NCI-H69 (cell line): ENCODE results near the gene AGGF1.
"Not testable (repeated sequence)": the region's sequence is repeated elsewhere in the genome, so short reads cannot be mapped to it uniquely, and the experiment has no call there.

Experiments
- DNase-seq: peaks from one replicate; lab custom pipeline; 2025; lab: John Stamatoyannopoulos, UW

The AGGF1 gene

DNA sequence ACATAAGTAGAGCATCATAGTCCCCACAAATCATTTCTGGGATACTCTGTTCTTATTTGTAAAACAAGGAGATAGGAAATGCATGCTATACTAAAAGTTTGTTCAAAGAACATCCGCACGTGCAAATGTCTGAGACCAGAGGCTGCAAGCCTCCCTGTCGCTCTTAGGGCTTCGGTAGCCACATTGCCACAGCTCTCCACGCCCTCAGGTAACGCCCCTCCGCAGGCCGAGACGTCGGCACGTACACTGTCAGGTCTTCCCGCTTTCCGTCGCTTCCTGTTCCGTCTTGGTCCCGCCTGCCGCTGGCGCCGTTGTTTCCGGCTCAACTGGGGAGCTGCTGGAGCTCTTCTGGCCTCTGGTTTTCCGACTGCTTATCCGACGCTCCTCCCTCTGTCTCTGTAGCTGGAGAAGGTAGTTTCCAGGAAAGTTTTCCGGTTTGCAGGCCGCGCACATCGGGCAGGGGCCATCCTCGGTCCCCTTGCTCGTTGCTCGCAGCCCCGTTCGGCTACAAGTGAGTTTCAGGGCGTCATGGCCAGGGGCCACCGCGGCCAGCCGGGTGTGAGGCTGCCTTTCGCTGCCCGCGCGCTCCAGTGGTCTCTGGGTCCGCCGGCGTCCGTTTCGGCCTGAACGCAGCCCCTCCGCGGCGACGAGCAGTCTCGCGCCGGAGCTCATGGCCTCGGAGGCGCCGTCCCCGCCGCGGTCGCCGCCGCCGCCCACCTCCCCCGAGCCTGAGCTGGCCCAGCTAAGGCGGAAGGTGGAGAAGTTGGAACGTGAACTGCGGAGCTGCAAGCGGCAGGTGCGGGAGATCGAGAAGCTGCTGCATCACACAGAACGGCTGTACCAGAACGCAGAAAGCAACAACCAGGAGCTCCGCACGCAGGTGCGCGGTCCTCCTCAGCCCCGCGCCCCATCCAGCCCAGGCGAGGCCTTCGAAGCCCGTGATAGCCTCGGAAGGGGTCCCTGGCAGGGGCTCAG, at the start of gene AGGF1:
TSS of gene AGGF1 (plus strand) at position 308 of the 975 bp plus-strand sequence. CDS start at position 671, 363 bp downstream.
- DNase-seq = peak; percentile 98

- DNase-seq = no peak
Observed at GRCh38 chr5:76980518-76981144, 49.6 kb upstream of the AGGF1 start.

GRCh38 chr5:76982450-76982849, 47.8 kb upstream of the AGGF1 start:
- no peak for DNase-seq

GRCh38 chr5:76983468-76983867, 46.7 kb upstream of the AGGF1 start:
- no peak for DNase-seq

DNA sequence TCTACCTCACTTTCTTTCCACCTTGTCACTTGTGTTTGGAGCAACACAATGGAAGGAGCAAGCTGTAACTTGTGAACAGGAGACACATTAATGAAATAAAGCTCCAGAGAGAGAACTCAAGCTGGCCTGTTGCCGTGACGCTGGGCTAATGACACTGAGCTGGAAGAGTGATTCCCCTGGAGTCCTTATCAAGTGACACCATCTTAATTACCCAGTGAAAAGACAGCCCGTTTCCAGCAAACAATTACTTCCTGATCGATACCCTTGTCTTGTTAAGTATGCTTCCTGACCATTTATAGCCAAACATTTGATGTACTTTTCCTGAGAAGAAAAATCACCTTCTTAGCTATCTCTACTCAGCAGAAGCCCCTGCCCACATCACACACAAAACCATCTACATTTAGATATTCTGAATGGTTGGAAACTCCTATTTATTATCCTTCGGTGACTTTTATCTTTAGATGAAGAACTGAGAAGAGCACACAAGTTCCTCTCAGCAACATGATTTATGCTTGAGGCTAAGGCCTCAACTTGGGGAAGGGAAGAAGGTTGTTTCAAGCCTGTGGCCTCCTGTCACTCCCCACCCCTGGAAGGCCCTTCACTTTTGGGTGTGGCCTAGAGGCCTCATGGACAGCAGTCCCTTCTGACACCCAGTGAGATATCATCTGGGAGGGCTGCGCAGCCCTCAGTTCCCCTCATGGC, 43.2 kb upstream of the AGGF1 start:
- DNase-seq = peak; percentile 56

DNA sequence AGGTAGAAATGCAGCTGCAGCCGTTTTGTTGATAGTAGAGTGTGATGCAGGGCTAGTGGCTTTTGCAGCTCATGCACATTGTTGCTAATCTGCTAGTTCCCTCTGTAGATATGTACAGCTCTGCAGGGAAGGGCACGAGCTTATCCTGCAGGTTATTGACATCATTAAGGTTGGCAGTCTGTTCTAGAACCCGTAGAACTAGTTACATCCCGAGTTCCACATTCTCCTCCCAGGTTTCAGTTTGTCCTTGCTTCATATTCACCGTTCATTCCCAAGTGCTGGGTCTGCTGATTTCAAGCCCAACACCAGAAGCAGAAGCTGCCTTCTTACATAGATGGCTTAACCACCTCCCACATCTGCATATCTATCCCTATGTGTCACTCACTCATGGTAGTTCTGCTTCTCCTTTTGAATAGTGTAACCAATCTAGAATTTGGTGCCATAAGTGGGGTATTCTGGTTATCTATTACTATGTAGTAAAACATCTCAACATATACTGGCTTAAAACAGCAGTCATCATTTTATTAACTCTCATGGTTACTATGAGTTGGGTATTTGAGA, 39.2 kb upstream of the AGGF1 start:
- no peak for DNase-seq

GRCh38 chr5:76993436-76993835, 36.8 kb upstream of the AGGF1 start:
- DNase-seq = not testable (repeated sequence)

DNA sequence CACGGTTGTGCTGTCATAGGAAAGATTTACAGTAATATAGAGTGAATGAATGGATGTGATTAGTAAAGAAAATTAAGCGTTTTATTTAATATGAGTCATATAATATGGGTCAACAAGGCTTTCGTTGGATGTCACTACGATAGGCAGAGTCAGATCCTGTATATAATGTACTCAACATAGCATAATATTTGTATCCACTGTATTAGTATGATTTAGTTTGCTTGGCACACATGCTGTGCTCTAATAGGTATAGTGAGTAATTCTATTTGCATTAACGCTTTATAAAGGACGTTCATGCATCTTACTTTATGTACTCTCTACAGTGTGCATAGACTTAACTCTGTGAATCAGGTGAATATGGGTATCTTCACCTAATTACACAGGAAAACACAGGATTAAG, 35.9 kb upstream of the AGGF1 start:
- DNase-seq = no peak

- not testable (repeated sequence) for DNase-seq
Observed at GRCh38 chr5:76998251-76998650, 32.0 kb upstream of the AGGF1 start.

GRCh38 chr5:76999451-76999850, 30.8 kb upstream of the AGGF1 start:
- DNase-seq = no peak

DNA sequence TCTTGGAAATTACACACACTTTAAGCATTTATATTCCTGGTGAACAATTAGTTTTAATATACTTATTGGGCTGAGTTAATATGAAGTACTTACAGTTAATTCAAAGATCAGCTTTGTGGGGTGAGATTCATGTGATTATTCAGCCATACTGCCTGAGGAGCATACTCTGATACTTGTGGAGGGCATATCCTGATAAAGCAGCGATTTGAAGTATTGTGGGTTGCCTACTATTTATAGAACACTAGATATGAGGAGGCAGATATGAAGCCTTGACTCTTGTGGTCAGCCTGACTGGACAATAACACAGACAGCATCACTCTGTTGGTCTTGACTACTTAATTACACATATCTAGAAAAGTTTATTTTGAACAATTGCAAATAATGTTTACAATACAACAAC, 27.0 kb upstream of the AGGF1 start:
- no peak for DNase-seq

DNA sequence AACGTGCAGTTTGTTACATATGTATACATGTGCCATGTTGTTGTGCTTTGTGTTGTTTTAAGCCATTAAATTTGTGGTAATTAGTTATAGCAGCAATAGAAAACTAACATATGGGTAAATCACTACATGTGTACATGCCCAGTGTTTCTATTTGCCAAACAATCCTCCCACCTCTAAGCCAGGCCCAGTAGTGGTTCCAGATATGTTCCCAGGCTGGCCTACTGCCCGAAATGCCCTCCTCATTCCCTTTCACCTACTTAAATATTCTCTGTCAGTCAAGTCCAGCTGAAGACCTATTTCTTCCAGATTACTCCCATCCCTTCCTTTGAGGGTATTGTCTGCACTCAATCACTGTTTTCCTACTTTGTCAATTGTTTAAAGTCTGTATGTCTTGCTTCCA, 24.1 kb upstream of the AGGF1 start:
- no peak for DNase-seq

DNA sequence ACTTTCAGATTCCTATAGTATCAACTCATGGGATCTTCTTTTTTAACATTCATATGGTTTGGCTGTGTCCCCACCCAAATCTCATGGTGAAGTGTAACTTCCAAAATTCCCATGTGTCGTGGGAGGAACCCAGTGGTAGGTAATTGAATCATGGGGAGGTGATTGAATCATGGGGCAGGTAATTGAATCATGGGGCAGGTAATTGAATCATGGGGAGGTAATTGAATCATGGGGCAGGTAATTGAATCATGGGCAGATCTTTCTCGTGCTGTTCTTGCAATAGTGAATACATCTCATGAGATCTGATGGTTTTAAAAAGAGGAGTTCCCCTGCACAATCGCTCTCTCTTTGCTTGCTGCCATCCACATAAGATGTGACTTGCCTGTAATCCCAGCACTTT, 21.8 kb upstream of the AGGF1 start:
- DNase-seq = no peak

- no peak for DNase-seq
Observed at GRCh38 chr5:77010243-77010642, 20.0 kb upstream of the AGGF1 start.

DNA sequence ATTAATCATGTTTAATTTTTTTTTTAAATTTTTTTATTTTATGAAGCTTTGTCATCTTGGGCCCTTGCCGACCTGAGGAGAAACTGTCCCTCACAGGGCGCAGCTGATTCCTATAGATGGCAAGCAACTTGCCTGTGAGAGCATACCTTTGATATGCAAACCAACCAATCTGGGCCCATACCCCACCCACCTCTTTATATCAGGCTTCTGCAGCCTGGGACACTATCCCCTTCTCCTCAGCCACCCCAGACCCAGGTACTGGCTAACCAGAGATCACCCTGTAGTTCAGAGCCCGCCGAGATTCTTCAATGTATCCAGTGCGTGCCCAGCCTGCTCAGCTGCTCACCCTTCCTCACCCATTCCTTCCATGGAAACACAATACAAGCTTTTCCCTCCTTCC, 18.7 kb upstream of the AGGF1 start:
- no peak for DNase-seq

GRCh38 chr5:77012601-77013000, 17.6 kb upstream of the AGGF1 start:
- DNase-seq = no peak

- DNase-seq = peak; percentile 69
Observed at GRCh38 chr5:77015938-77016569, 14.2 kb upstream of the AGGF1 start.

DNA sequence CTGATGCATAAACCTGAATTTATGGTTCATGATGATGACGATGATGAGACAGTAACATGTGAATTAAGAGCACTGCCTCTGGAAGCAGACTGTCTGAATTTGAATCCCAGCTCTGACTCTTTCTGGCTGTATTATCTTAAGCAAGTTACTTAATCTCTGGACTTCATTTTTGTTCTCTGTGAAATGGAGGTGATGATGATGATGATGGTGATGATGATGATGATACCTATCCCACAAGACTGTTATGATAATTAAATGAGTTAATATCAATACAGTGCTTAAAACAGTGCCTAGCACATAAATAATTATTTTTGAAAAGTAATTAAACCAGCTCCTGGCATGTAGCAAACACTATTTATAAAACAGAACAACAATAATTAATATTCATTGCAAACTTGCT, 13.2 kb upstream of the AGGF1 start:
- DNase-seq = no peak

DNA sequence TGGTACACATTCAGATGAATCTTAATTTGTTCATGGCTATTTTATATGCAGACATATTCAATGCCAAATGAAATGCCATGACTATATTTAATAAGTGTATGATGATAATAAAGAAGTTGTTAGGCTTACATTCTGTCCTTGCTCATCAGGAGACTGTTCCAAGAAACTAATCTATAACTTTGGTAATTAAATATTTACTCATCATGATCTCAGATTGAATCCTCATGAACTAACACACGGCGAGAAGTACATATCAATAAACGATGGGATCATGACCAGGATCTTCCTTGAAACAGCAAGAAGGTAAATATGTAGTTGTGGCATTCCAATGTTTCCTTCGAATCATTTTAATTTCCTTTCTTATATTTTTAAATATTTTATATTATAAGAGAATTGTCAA, 12.5 kb upstream of the AGGF1 start:
- DNase-seq = no peak

DNA sequence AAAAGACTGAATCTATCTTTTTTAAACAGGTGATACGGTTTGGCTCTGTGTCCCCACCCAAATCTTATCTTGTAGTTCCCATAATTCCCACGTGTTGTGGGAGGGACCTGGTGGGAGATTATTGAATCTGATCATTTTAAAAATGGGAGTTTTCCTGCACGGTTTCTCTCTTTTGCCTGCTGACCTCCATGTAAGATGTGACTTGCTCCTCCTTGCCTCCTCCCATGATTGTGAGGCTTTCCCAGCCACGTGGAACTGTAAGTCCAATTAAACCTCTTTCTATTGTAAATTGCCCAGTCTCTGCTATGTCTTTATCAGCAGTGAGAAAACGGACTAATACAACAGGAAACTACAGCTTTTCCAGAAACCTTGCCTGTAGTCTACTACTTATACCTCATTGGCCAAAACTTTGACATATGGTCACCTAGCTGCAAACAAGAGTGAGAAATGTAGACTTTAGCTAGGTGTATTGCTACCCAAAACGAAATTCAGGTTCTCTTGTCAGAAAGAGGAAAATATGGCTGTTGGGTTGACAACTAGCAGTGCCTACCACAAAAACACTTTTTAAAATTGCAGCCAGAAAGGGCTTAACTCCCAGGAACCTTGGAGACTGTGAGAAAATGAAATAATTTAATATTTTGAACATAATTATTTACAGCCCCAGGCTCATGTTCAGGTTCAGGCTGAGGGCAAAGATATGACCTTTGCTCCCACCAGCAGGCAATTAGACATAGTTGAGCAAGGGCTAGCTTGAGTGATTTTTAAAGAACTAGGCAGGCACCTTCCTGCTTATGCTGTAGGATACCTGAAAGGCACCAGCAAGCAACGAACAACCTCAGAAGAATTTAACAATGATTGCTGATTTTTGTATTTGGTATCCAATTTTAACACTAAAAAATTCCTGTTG, 7.4 kb upstream of the AGGF1 start:
- DNase-seq = no peak

DNA sequence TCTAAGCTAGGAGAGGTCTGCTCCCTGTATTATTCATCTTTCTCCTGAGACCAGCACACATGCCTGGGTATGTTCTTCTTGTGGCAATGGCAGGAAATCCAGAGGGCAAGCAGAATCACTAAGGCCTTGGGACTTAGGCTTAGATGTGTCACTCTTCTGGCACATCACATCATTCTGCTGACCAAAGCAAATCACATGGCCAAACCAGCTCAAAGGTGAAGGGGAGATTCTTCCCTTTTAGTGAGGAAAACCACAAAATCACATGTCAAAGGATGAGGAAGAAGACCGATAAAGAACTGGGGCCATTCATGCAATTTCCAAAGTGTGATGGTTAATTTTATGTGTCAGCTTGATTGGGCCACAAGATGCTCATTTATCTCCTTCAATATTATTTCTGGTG, 5.7 kb upstream of the AGGF1 start:
- no peak for DNase-seq
